ENCODE data around the gene KLHL11. TPM values are rescaled to one million over a fixed set of nuclear protein-coding genes. Genes with fewer than 3 reads are reported as not detected.
"Not testable (repeated sequence)": the region's sequence is repeated elsewhere in the genome, so short reads cannot be mapped to it uniquely, and the experiment has no call there.

Gene KLHL11
- total RNA-seq, 2 experiments from 2014 or later = 13.6 to 14.8 TPM

DNA sequence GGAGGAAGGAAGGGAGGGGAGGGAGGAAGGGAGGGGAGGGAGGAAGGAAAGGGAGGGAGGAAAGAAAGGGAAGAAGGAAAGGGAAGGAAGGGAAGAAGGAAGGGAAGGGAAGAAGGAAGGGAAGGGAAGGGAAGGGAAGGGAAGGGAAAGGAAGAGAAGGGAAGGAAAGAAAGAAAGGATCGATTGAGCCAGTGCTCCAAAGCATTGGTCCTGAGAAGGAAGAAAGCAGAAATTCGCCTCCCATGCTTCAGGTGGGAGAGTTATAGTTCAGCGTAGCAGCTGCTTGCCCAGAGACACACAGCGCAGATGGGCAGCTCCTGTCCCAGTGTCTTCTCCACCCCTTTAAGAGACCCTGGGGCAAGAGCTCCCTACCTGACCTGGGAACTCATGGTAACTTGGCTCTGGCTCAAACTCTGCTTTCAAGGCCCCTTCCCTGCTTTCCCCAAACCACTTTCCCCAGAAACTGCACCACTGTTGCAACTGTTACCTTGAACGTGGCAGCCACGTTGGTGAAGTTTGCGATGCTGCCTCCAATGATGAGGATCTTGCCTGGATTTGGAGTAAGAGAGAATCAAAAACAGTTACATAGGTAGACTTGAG lies 39.1 kb upstream of the KLHL11 start:
- no peaks in the 10 kb centered on the region for H3K27me3 Mint-ChIP-seq
- DNase-seq = no peak
- H3K4me1 Mint-ChIP-seq = no peaks in the 10 kb centered on the region
- peaks cover 25% of the 10 kb centered on the region for H3K36me3 Mint-ChIP-seq
- no peaks in the 10 kb centered on the region for H3K9me3 Mint-ChIP-seq
- no peak overlapping the region for H3K4me3 Mint-ChIP-seq
- H3K27ac Mint-ChIP-seq = no peak overlapping the region
- POLR2A ChIA-PET = no interaction called here
- ATAC-seq (ENCODE audit: low read depth) = no peak

DNA sequence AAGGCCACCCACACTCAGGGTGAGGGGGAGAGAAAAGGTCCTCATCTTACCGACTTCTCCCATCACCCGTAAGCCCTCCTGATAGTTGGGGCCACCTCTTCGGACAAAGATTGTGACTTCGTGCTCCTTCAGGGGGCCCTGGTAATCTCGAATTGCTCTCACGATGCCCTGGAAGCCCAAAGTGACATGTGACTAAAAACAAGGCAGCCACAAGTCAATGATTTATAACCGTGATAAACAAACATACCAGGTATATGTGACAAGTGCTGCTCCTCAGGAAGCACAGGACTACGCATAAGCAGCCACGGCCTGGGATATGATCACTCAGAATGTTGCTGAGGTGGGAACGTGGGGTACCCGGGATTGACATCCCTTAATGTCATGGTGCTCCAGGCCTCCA lies 36.4 kb upstream of the KLHL11 start:
- H3K4me1 Mint-ChIP-seq = no peaks in the 10 kb centered on the region
- H3K4me3 Mint-ChIP-seq = no peak overlapping the region
- H3K27me3 Mint-ChIP-seq = no peaks in the 10 kb centered on the region
- POLR2A ChIA-PET = no interaction called here
- peaks cover 23% of the 10 kb centered on the region for H3K36me3 Mint-ChIP-seq
- H3K27ac Mint-ChIP-seq = peak overlapping the region; percentile 6
- no peaks in the 10 kb centered on the region for H3K9me3 Mint-ChIP-seq
- ATAC-seq (ENCODE audit: low read depth) (no peak), DNase-seq (no peak)

DNA sequence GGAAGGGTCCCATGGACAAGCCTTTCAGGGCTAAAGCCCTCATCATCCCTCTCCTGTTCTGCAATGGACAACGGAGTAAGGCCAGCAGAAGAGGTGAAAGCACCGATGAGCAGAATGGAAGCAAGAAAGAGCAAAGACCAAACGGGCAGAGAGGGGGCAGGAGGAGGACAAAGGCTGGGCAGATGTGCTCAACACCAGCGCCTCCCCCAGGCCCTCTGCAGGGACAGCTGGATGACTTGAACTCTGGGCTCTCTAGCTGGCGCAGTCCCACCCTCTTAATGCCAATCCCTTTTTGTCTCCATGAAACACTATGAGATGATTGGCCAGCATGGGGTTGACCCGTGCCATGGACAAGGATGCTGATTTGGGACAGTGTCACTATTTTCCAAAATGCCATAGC lies 31.5 kb upstream of the KLHL11 start:
- H3K9me3 Mint-ChIP-seq = no peaks in the 10 kb centered on the region
- H3K27me3 Mint-ChIP-seq = no peaks in the 10 kb centered on the region
- DNase-seq = no peak
- no peak overlapping the region for H3K4me3 Mint-ChIP-seq
- POLR2A ChIA-PET = no interaction called here
- no peak overlapping the region for H3K27ac Mint-ChIP-seq
- no peaks in the 10 kb centered on the region for H3K4me1 Mint-ChIP-seq
- peaks cover 30% of the 10 kb centered on the region for H3K36me3 Mint-ChIP-seq
- no peak for ATAC-seq (ENCODE audit: low read depth)

DNA sequence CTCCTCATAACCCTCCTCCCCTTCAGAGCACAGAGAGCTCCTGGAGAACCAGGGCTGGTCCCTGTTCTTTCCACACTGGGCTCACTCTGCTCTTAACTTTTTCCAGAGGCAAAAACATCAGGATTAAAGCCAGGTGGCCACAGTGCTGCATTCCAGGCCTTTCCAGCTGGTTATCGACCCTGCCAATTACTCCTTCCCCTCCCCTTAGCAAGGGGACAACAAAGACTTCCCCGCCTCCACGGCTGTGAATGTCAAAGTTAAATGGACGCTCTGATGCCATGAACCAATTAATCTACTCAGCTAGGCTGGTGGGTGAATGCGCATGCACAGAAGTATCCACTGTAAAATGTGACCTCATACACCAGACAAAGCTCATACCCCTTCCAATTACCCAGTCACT lies 30.4 kb upstream of the KLHL11 start:
- Mint-ChIP-seq H3K27me3 (no peaks in the 10 kb centered on the region), H3K4me1 (no peaks in the 10 kb centered on the region), H3K36me3 (peaks cover 20% of the 10 kb centered on the region), H3K9me3 (no peaks in the 10 kb centered on the region), H3K4me3 (no peak overlapping the region), H3K27ac (no peak overlapping the region)
- ATAC-seq (ENCODE audit: low read depth) (no peak), DNase-seq (no peak)
- POLR2A ChIA-PET = no interaction called here

DNA sequence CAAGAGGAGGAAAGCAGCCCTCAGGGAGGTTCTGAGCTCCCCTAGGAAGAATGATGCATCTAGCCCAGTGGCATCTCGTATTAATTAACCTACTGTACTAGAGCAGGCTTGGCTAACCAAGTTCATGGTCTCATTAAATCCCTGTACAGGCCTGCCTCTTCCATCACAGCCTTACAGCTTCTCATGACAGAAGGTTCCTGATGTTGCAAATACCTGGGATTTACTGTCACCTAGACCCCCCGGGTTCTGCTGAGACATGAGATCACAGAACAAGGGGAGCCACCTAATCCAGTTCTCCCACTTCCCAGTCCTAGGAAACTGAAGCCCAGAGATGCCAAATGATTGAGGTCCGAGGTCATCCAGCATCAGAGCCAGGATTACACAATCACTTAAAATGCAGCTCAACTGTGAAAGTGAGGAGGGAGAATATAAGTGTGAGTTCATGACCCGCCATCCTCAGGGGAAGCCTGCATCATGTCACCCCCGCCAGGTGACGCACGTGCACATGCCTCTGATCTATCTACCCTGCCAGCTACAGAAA lies 29.6 kb upstream of the KLHL11 start:
- no peak overlapping the region for H3K27ac Mint-ChIP-seq
- no peaks in the 10 kb centered on the region for H3K9me3 Mint-ChIP-seq
- POLR2A ChIA-PET = no interaction called here

DNA sequence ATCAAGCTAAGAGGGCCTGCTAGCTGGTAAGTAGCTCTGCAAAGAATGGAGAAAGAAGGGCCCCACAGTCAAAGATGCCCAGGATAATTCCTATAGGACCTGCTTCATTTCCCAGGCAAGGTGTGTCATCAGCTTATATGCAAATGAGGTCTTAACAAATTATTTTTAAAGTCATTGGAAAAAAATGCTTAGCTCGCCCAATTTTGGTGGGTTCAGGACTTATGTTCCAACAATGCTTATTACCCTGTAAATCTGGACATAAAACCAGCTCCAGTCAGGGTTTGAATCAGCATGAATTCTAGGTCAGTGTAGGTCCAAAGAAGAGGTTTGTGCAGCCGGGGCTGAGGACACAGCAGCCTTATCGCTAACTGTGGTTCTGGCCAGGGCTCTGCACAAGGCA lies 28.2 kb upstream of the KLHL11 start:
- H3K9me3 Mint-ChIP-seq = no peaks in the 10 kb centered on the region
- H3K27me3 Mint-ChIP-seq = no peaks in the 10 kb centered on the region
- H3K4me3 Mint-ChIP-seq = no peak overlapping the region
- peaks cover 19% of the 10 kb centered on the region for H3K36me3 Mint-ChIP-seq
- no peak for DNase-seq
- no peak overlapping the region for H3K27ac Mint-ChIP-seq
- POLR2A ChIA-PET = interaction anchor here (0.7 kb wide), 2 partner anchors 12 to 36 kb away, joined by 4 read pairs; no protein-coding TSS in a partner anchor
- no peak for ATAC-seq (ENCODE audit: low read depth)
- no peaks in the 10 kb centered on the region for H3K4me1 Mint-ChIP-seq

More for the DNA sequence above, 29.6 kb upstream of the KLHL11 start:
- H3K27me3 Mint-ChIP-seq = no peaks in the 10 kb centered on the region
- no peaks in the 10 kb centered on the region for H3K4me1 Mint-ChIP-seq
- DNase-seq (no peak), ATAC-seq (ENCODE audit: low read depth) (no peak)
- H3K36me3 Mint-ChIP-seq = peaks cover 22% of the 10 kb centered on the region
- no peak overlapping the region for H3K4me3 Mint-ChIP-seq

DNA sequence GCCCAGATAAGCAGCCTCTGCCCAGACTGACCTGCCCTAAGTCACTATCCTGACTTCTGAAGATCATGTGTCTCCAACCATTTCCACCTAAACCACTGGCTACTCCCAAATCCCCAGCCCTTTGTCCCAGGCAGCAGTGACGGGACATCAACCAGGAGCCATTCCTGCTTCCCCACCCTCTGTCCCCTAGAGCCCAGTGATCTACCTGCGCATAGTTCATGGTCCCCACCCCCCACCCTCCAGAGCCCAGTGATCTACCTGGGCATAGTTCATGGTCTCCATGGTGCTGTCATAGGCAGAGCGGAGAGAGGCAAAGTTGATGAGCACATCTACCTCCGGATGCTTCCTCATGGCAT lies 26.8 kb upstream of the KLHL11 start:
- Mint-ChIP-seq H3K4me1 (no peaks in the 10 kb centered on the region), H3K4me3 (no peak overlapping the region), H3K27ac (no peak overlapping the region), H3K36me3 (peaks cover 25% of the 10 kb centered on the region), H3K27me3 (no peaks in the 10 kb centered on the region), H3K9me3 (no peaks in the 10 kb centered on the region)
- POLR2A ChIA-PET = no interaction called here
- ATAC-seq (ENCODE audit: low read depth) (no peak), DNase-seq (no peak)

DNA sequence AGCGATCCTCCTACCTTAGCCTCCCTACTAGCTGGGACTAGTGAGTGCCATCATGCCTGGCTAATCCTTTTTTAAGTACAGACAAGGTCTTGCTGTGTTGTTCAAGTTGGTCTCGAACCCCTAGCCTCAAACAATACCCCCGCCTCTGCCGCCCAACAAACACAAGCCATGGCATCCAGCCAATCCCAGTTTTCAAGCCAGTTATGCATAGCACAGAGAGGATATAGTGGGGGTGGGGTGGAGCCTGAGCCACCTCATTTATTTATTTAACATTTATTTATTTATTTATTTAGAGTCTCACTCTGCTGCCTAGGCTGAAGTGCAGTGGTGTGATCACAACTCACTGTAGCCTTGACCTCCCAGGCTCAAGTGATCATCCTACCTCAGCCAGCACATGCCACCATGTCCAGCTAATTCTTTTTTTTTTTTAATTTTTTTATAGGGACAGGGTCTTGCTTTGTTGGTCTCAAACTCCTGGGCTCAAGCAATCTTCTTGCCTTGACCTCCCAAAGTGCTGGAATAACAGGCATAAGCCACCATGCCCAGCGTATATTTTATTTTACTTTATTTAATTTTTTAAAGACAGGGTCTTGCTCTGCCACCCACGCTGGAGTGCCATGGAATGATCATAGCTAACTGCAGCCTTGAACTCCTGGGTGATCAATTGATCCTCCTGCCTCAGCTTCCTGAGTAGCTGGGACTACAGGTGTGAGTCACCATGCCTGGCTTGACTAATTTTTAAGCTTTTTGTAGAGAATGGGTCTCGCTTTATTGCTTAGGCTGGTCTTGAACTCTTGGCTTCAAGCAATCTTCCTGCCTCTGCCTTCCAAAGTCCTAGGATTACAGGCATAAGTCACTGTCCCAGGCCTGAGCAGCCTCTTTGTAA lies 26.2 kb upstream of the KLHL11 start:
- no peak for ATAC-seq (ENCODE audit: low read depth)
- peaks cover 25% of the 10 kb centered on the region for H3K36me3 Mint-ChIP-seq
- H3K4me1 Mint-ChIP-seq = no peaks in the 10 kb centered on the region
- no peak for DNase-seq
- H3K27ac Mint-ChIP-seq = no peak overlapping the region
- no peak overlapping the region for H3K4me3 Mint-ChIP-seq
- no peaks in the 10 kb centered on the region for H3K27me3 Mint-ChIP-seq
- POLR2A ChIA-PET = no interaction called here
- H3K9me3 Mint-ChIP-seq = no peaks in the 10 kb centered on the region

DNA sequence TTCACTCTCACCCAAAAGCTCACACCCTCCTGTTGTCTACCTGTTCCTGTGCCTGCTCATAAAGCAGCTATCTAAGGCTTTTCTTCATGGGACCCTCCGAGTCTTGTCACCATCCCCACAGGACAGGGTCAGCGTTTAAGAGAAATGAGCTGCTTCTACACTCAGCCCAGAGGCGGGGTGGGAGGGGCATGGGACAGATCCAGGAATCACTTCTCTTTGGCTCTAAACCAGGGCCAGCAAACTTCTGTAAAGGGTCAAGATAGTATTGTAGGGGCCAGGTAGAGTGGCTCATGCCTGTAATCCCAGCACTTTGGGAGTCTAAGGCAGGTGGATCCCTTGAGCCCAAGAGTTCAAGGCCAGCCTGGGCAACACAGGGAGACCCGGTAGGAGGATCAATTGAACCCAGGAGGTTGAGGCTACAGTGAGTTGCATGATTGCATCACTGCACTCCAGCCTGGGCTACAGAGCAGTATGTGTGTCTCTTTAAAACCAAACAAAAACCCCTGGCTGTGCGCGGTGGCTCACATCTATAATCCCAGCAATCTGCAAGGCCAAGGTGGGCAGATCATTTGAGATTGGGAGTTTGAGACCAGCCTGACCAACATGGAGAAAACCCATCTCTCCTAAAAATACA lies 23.2 kb upstream of the KLHL11 start:
- Mint-ChIP-seq H3K36me3 (peaks cover 26% of the 10 kb centered on the region), H3K4me3 (no peak overlapping the region), H3K27me3 (no peaks in the 10 kb centered on the region), H3K9me3 (no peaks in the 10 kb centered on the region), H3K4me1 (no peaks in the 10 kb centered on the region), H3K27ac (no peak overlapping the region)
- POLR2A ChIA-PET = no interaction called here
- ATAC-seq (ENCODE audit: low read depth) (no peak), DNase-seq (no peak)

DNA sequence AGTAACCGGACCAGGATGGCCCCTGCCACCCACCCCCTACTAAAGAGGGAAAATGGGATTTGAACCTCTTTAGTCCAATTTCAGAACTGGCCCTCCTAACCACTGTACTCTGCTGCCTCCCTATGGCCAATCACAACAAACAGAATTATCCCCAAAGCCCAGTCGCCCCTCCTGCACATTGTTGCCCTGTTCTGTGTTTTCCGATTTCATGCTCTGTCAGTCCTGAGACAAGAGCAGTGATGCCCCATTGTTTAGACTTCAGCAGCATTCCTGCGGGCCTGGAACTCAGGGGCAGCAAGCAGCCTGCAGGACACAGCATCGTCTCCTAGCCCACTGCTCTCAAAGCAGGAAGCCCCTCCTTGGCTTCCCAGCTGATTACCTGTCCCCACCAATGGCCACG lies 20.5 kb upstream of the KLHL11 start:
- Mint-ChIP-seq H3K27ac (no peak overlapping the region), H3K4me3 (no peak overlapping the region), H3K4me1 (no peaks in the 10 kb centered on the region), H3K9me3 (no peaks in the 10 kb centered on the region), H3K27me3 (no peaks in the 10 kb centered on the region), H3K36me3 (peaks cover 26% of the 10 kb centered on the region)
- DNase-seq (no peak), ATAC-seq (ENCODE audit: low read depth) (no peak)
- POLR2A ChIA-PET = no interaction called here

DNA sequence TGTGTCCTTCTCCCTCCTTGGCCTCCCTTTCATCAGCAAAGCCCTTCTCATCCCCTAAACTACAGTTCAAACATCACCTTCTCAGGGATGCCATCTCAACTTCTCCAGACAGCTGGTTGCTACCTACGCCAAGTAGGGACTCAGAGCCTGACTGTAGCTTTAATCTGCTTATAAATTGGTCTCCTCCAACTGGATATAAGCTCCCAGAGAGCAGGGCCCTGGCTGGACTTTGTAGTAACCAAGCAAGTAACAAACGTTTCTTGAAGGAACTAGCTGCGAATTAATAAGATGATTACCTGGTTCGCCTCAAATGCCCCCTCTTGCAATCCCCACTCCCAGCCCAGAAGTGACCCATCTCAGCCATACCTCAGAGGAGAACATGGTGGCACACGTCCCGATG lies 17.5 kb upstream of the KLHL11 start:
- peaks cover 32% of the 10 kb centered on the region for H3K36me3 Mint-ChIP-seq
- H3K9me3 Mint-ChIP-seq = no peaks in the 10 kb centered on the region
- H3K4me3 Mint-ChIP-seq = no peak overlapping the region
- no peak for DNase-seq
- no peaks in the 10 kb centered on the region for H3K4me1 Mint-ChIP-seq
- ATAC-seq (ENCODE audit: low read depth) = no peak
- H3K27me3 Mint-ChIP-seq = no peaks in the 10 kb centered on the region
- no peak overlapping the region for H3K27ac Mint-ChIP-seq
- POLR2A ChIA-PET = no interaction called here

DNA sequence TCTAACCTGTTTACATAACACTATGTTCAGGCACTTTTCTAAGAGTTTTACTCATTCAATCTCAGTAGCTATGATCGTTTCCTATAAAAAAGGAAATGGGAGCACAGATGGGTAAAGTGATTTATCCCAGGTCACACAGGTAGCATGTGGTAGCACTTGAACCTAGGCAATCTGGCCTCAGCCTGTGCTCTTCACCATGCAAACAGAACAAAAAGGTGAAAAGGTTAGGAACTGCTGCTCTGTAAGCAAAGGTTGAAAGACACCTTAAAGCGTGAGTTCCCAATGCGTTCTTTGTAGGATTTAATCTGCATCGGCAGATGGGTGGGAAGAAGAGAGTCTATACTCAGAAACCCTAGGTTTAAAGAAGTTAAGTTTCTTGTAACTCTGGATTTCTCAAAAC lies 14.9 kb upstream of the KLHL11 start:
- POLR2A ChIA-PET = no interaction called here

DNA sequence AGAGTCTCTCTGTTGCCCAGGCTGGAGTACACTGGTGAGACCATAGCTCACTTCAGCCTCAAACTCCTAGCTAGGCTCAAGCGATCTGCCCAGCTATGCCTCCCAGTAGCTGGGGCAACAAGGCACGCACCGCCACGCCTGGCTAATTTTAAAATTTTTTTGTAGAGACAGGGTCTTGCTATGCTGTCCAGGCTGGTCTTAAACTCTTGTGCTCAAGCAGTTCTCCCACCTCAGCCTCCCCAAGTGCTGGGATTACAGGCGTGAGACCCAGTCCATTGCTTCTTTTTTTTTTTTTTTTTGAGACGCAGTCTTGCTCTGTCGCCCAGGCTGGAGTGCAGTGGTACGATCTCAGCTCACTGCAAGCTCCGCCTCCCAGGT lies 9.1 kb upstream of the KLHL11 start:
- DNase-seq; H3K27me3 Mint-ChIP-seq; H3K4me3 Mint-ChIP-seq; ATAC-seq (ENCODE audit: low read depth); H3K9me3 Mint-ChIP-seq; H3K27ac Mint-ChIP-seq; H3K4me1 Mint-ChIP-seq: not testable (repeated sequence)
- POLR2A ChIA-PET = interaction anchor here (1.3 kb wide), 1 partner anchor 144 kb away, joined by 3 read pairs; the partner anchor contains the start of gene DNAJC7
- peaks cover 31% of the 10 kb centered on the region for H3K36me3 Mint-ChIP-seq

More for the DNA sequence above, 14.9 kb upstream of the KLHL11 start:
- H3K27ac Mint-ChIP-seq = no peak overlapping the region
- no peaks in the 10 kb centered on the region for H3K9me3 Mint-ChIP-seq
- DNase-seq = no peak
- ATAC-seq (ENCODE audit: low read depth) = no peak
- peaks cover 28% of the 10 kb centered on the region for H3K36me3 Mint-ChIP-seq
- H3K27me3 Mint-ChIP-seq = no peaks in the 10 kb centered on the region
- no peak overlapping the region for H3K4me3 Mint-ChIP-seq
- H3K4me1 Mint-ChIP-seq = no peaks in the 10 kb centered on the region
